Effector memory CD8-positive, alpha-beta T cell (primary cell): ENCODE measurements around the gene USH2A.

ENCODE experiments used
- ATAC-seq: fragments of 150-1000 bp; cut with Tn5 transposase; replicated peaks from 2 replicates; pipeline ENCODE4 v1.10.0; 2021; ENCODE audit warnings: mild to moderate bottlenecking, moderate library complexity
- DNase-seq, 3 experiments: peaks; one replicate each; pipeline ENCODE4 v3.0.0; 2021
- H3K27ac Mint-ChIP-seq, 2 donors: one replicate each; pipeline ENCODE4 v1.8.0; 2022; ENCODE audit warnings: mild to moderate bottlenecking in 2 of 2, mixed read lengths in 2 of 2, moderate library complexity in 2 of 2
- H3K27me3 Mint-ChIP-seq, 2 donors: one replicate each; pipeline ENCODE4 v1.8.0; 2022; ENCODE audit warnings: mixed read lengths in 2 of 2
- H3K36me3 Mint-ChIP-seq: one replicate; pipeline ENCODE4 v1.8.0; 2022; ENCODE audit warnings: mild to moderate bottlenecking, moderate library complexity, mixed read lengths; ENCODE audit not compliant: insufficient read depth
- H3K4me1 Mint-ChIP-seq, 2 donors: one replicate each; pipeline ENCODE4 v1.8.0; 2022; ENCODE audit warnings: low read depth in 2 of 2, mixed read lengths in 2 of 2
- H3K4me3 Mint-ChIP-seq, 2 donors: one replicate each; pipeline ENCODE4 v1.8.0; 2022; ENCODE audit warnings: mild to moderate bottlenecking in 2 of 2, mixed read lengths in 2 of 2, moderate library complexity in 2 of 2
- H3K9me3 Mint-ChIP-seq, 2 donors: one replicate each; pipeline ENCODE4 v1.8.0; 2022; ENCODE audit warnings: mixed read lengths in 2 of 2

The USH2A gene

GRCh38 chr1:215878128-215878527, 545.1 kb downstream of the USH2A start:
- ATAC-seq = no peak
- no peaks in the 10 kb centered on the region for H3K4me1 Mint-ChIP-seq

GRCh38 chr1:215877452-215877951, 545.7 kb downstream of the USH2A start:
- H3K27me3 Mint-ChIP-seq = no peaks in the 10 kb centered on the region
- DNase-seq (no peak), ATAC-seq (no peak)
- H3K36me3 Mint-ChIP-seq = no peaks in the 10 kb centered on the region
- H3K4me1 Mint-ChIP-seq = no peaks in the 10 kb centered on the region
- no peak overlapping the region for H3K4me3 Mint-ChIP-seq
- peaks cover 11 to 14% of the 10 kb centered on the region in 2 donors for H3K9me3 Mint-ChIP-seq
- no peak overlapping the region for H3K27ac Mint-ChIP-seq

More at GRCh38 chr1:215878128-215878527, 545.1 kb downstream of the USH2A start:
- H3K4me3 Mint-ChIP-seq = no peak overlapping the region
- H3K36me3 Mint-ChIP-seq = no peaks in the 10 kb centered on the region
- no peak for DNase-seq
- H3K27me3 Mint-ChIP-seq = no peaks in the 10 kb centered on the region
- H3K9me3 Mint-ChIP-seq = peaks cover 11 to 14% of the 10 kb centered on the region in 2 donors
- no peak overlapping the region for H3K27ac Mint-ChIP-seq

GRCh38 chr1:215875712-215876111, 547.5 kb downstream of the USH2A start:
- DNase-seq = no peak
- no peak for ATAC-seq
- Mint-ChIP-seq H3K9me3 (peaks cover 11 to 14% of the 10 kb centered on the region in 2 donors), H3K27ac (no peak overlapping the region), H3K4me1 (no peaks in the 10 kb centered on the region), H3K4me3 (no peak overlapping the region), H3K36me3 (no peaks in the 10 kb centered on the region), H3K27me3 (no peaks in the 10 kb centered on the region)

- DNase-seq (no peak), ATAC-seq (no peak)
- Mint-ChIP-seq H3K27me3 (no peaks in the 10 kb centered on the region), H3K27ac (no peak overlapping the region), H3K4me3 (no peak overlapping the region), H3K9me3 (peaks cover 9 to 14% of the 10 kb centered on the region in 2 donors), H3K36me3 (no peaks in the 10 kb centered on the region), H3K4me1 (no peaks in the 10 kb centered on the region)
Observed at GRCh38 chr1:215875236-215875635, 548.0 kb downstream of the USH2A start.

GRCh38 chr1:215872658-215873057, 550.6 kb downstream of the USH2A start:
- DNase-seq = no peak
- H3K36me3 Mint-ChIP-seq = no peaks in the 10 kb centered on the region
- peaks cover 6 to 14% of the 10 kb centered on the region in 2 donors for H3K9me3 Mint-ChIP-seq
- no peak overlapping the region for H3K27ac Mint-ChIP-seq
- no peaks in the 10 kb centered on the region for H3K4me1 Mint-ChIP-seq
- H3K4me3 Mint-ChIP-seq = no peak overlapping the region
- no peak for ATAC-seq
- H3K27me3 Mint-ChIP-seq = no peaks in the 10 kb centered on the region

- Mint-ChIP-seq H3K27ac (no peak overlapping the region), H3K4me3 (no peak overlapping the region), H3K9me3 (peaks cover 6 to 10% of the 10 kb centered on the region in 2 donors), H3K27me3 (no peaks in the 10 kb centered on the region), H3K36me3 (no peaks in the 10 kb centered on the region), H3K4me1 (no peaks in the 10 kb centered on the region)
- DNase-seq = no peak
- ATAC-seq = no peak
Observed at GRCh38 chr1:215868500-215868899, 554.7 kb downstream of the USH2A start.

- Mint-ChIP-seq H3K27me3 (no peaks in the 10 kb centered on the region), H3K9me3 (peaks cover 14 to 20% of the 10 kb centered on the region in 2 donors), H3K4me3 (no peak overlapping the region), H3K36me3 (no peaks in the 10 kb centered on the region), H3K27ac (no peak overlapping the region), H3K4me1 (no peaks in the 10 kb centered on the region)
- ATAC-seq = no peak
- DNase-seq = no peak
Observed at GRCh38 chr1:215865060-215865459, 558.2 kb downstream of the USH2A start.

- ATAC-seq = no peak
Observed at GRCh38 chr1:215863796-215864195, 559.5 kb downstream of the USH2A start.

GRCh38 chr1:215860833-215861232, 562.4 kb downstream of the USH2A start:
- no peak overlapping the region for H3K27ac Mint-ChIP-seq
- H3K27me3 Mint-ChIP-seq = no peaks in the 10 kb centered on the region
- ATAC-seq (no peak), DNase-seq (no peak)
- H3K36me3 Mint-ChIP-seq = no peaks in the 10 kb centered on the region
- no peaks in the 10 kb centered on the region for H3K4me1 Mint-ChIP-seq
- H3K9me3 Mint-ChIP-seq = peaks cover 10 to 21% of the 10 kb centered on the region in 2 donors
- no peak overlapping the region for H3K4me3 Mint-ChIP-seq

More at GRCh38 chr1:215863796-215864195, 559.5 kb downstream of the USH2A start:
- H3K4me3 Mint-ChIP-seq = no peak overlapping the region
- no peak for DNase-seq
- peaks cover 14 to 20% of the 10 kb centered on the region in 2 donors for H3K9me3 Mint-ChIP-seq
- H3K27me3 Mint-ChIP-seq = no peaks in the 10 kb centered on the region
- no peaks in the 10 kb centered on the region for H3K36me3 Mint-ChIP-seq
- no peak overlapping the region for H3K27ac Mint-ChIP-seq
- no peaks in the 10 kb centered on the region for H3K4me1 Mint-ChIP-seq

- H3K27me3 Mint-ChIP-seq = no peaks in the 10 kb centered on the region
- no peaks in the 10 kb centered on the region for H3K36me3 Mint-ChIP-seq
- no peak for DNase-seq
- H3K4me1 Mint-ChIP-seq = no peaks in the 10 kb centered on the region
- H3K9me3 Mint-ChIP-seq = peaks cover 8 to 20% of the 10 kb centered on the region in 2 donors
- H3K27ac Mint-ChIP-seq = no peak overlapping the region
- ATAC-seq = no peak
- no peak overlapping the region for H3K4me3 Mint-ChIP-seq
Observed at GRCh38 chr1:215857317-215857716, 565.9 kb downstream of the USH2A start.

GRCh38 chr1:215845234-215845891, 577.9 kb downstream of the USH2A start:
- no peak for DNase-seq
- Mint-ChIP-seq H3K9me3 (peaks cover 7 to 8% of the 10 kb centered on the region in 2 donors), H3K36me3 (no peaks in the 10 kb centered on the region), H3K27ac (no peak overlapping the region), H3K4me3 (no peak overlapping the region), H3K27me3 (no peaks in the 10 kb centered on the region), H3K4me1 (no peaks in the 10 kb centered on the region)
- no peak for ATAC-seq

- H3K9me3 Mint-ChIP-seq = peaks cover 7% of the 10 kb centered on the region in 2 donors
- H3K27ac Mint-ChIP-seq = no peak overlapping the region
- no peak for DNase-seq
- no peak for ATAC-seq
- H3K4me1 Mint-ChIP-seq = no peaks in the 10 kb centered on the region
- no peaks in the 10 kb centered on the region for H3K27me3 Mint-ChIP-seq
- no peaks in the 10 kb centered on the region for H3K36me3 Mint-ChIP-seq
- no peak overlapping the region for H3K4me3 Mint-ChIP-seq
Observed at GRCh38 chr1:215844777-215845176, 578.5 kb downstream of the USH2A start.

GRCh38 chr1:215844266-215844665, 579.0 kb downstream of the USH2A start:
- ATAC-seq (no peak), DNase-seq (no peak)
- H3K27ac Mint-ChIP-seq = no peak overlapping the region
- no peak overlapping the region for H3K4me3 Mint-ChIP-seq
- H3K27me3 Mint-ChIP-seq = no peaks in the 10 kb centered on the region
- no peaks in the 10 kb centered on the region for H3K36me3 Mint-ChIP-seq
- H3K4me1 Mint-ChIP-seq = no peaks in the 10 kb centered on the region
- peaks cover 5 to 7% of the 10 kb centered on the region in 2 donors for H3K9me3 Mint-ChIP-seq

- Mint-ChIP-seq H3K9me3 (peaks cover 7% of the 10 kb centered on the region in 2 donors), H3K4me3 (no peak overlapping the region), H3K27ac (no peak overlapping the region), H3K36me3 (no peaks in the 10 kb centered on the region), H3K4me1 (no peaks in the 10 kb centered on the region), H3K27me3 (no peaks in the 10 kb centered on the region)
- DNase-seq (no peak), ATAC-seq (no peak)
Observed at GRCh38 chr1:215842905-215843304, 580.3 kb downstream of the USH2A start.
